HG02852 (cell line): Measurements from ENCODE around the gene RNF180.
A peak's percentile ranks its signal among the peaks of the same experiment; 100 is the strongest.
"Not testable (repeated sequence)": the region's sequence is repeated elsewhere in the genome, so short reads cannot be mapped to it uniquely, and the experiment has no call there.

ENCODE experiments used
- ATAC-seq: cut with Tn5 transposase; IDR thresholded peaks from one replicate; pipeline ENCODE4 v1.9.1; 2021; ENCODE audit warnings: mild to moderate bottlenecking, moderate library complexity; ENCODE audit not compliant: unreplicated experiment

The RNF180 gene

GRCh38 chr5:64176301-64176700 lies 10.7 kb downstream of the RNF180 start:
- ATAC-seq, result no peak

- ATAC-seq, result no peak
Measured at GRCh38 chr5:64180661-64181343, 15.2 kb downstream of the RNF180 start.

GRCh38 chr5:64181440-64181839 lies 15.8 kb downstream of the RNF180 start:
- no peak for ATAC-seq

- ATAC-seq, result no peak
Measured at GRCh38 chr5:64183956-64184355, 18.3 kb downstream of the RNF180 start.

- ATAC-seq, result no peak
Measured at GRCh38 chr5:64184832-64185231, 19.2 kb downstream of the RNF180 start.

- no peak for ATAC-seq
Measured at GRCh38 chr5:64188776-64189175, 23.1 kb downstream of the RNF180 start.

GRCh38 chr5:64190562-64191306 lies 25.1 kb downstream of the RNF180 start:
- ATAC-seq, result no peak

- ATAC-seq, result no peak
Measured at GRCh38 chr5:64195981-64196380, 30.3 kb downstream of the RNF180 start.

- no peak for ATAC-seq
Measured at GRCh38 chr5:64199425-64199824, 33.8 kb downstream of the RNF180 start.

- ATAC-seq, result no peak
Measured at GRCh38 chr5:64201996-64202395, 36.4 kb downstream of the RNF180 start.

- ATAC-seq, result no peak
Measured at GRCh38 chr5:64206653-64207052, 41.0 kb downstream of the RNF180 start.

GRCh38 chr5:64207978-64208377 lies 42.3 kb downstream of the RNF180 start:
- no peak for ATAC-seq

GRCh38 chr5:64209353-64209752 lies 43.7 kb downstream of the RNF180 start:
- no peak for ATAC-seq

GRCh38 chr5:64210866-64211265 lies 45.2 kb downstream of the RNF180 start:
- no peak for ATAC-seq

- ATAC-seq, result no peak
Measured at GRCh38 chr5:64213011-64213410, 47.4 kb downstream of the RNF180 start.

GRCh38 chr5:64213531-64213930 lies 47.9 kb downstream of the RNF180 start:
- ATAC-seq, result no peak

- no peak for ATAC-seq
Measured at GRCh38 chr5:64214132-64214531, 48.5 kb downstream of the RNF180 start.

GRCh38 chr5:64221911-64222310 lies 56.3 kb downstream of the RNF180 start:
- no peak for ATAC-seq

GRCh38 chr5:64225286-64225981 lies 59.8 kb downstream of the RNF180 start:
- not testable (repeated sequence) for ATAC-seq

GRCh38 chr5:64227131-64227537 lies 61.5 kb downstream of the RNF180 start:
- not testable (repeated sequence) for ATAC-seq

- peak; percentile 80 for ATAC-seq
Measured at GRCh38 chr5:64229163-64229774, 63.6 kb downstream of the RNF180 start.
